HG03571 (cell line): ENCODE data around the gene PTPRK.

Experiments used
- ATAC-seq: cut with Tn5 transposase; IDR thresholded peaks from one replicate; pipeline ENCODE4 v1.9.1; 2021; ENCODE audit not compliant: unreplicated experiment

PTPRK gene

GRCh38 chr6:128208078-128208477, 312.3 kb downstream of the PTPRK start:
- ATAC-seq, result no peak

DNA sequence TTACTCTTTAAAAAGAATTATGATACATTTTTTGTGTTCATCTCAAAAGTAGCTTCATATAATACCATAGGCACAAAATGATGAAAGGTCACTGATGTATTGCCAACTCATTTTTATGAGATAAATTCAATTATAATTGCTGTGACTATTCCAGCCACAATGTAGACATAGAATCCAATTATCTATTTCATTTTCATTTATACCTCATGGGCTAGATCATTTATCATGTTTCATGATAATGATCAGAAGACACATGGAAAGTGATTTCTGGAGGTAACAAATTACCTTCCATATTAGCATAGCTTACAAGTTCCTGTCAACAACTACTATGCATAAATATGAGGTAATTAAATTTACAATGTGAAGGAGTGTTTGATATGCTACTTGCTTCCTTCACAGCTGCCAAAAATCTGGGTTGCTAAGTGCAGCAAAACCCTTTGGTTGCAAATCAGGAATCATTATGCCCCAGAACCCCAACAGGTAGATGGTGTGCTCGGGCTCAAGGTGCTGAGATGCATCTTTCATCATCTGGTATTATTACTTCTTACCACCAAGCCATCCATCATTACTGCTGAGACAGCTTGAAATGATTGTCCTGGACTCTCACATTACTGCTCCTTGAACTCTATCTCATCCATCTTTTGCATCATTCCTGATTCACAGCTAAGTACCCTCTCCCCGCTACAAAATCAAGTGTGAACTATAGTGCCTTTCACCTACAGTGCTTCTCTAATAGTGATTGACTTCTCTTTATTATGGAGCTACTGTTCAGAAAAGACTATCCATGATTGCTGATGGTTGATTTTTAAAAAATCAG, 313.6 kb downstream of the PTPRK start:
- no peak for ATAC-seq

GRCh38 chr6:128204616-128205015, 315.8 kb downstream of the PTPRK start:
- no peak for ATAC-seq

DNA sequence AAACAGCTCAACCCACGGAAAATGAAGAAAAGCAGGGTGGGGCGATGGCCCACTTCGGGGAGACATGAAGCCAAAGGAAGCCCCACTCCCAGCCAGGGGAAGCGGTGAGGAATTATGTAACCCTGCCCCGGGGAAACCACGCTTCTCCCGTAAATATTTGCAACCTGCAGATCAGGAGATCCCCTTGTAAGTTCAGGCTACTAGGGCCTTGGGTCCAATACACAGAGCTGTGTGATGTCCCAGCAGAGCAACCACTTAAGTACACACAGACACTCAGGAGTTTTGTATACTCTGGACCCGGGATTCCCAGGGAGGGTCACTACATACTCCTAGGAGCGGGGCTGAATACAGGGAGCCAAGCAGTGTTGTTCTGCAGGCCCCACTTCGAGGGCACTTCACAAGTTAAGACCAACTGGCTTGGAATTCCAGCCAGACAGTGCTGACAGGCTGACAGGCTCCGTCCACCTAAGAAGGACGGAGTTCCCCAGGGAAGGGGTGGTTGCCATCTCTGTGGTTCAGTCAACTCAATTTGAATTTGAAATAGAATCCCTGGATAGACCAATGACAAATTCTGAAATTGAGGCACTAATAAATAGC, 318.1 kb downstream of the PTPRK start:
- ATAC-seq, result no peak

GRCh38 chr6:128200789-128201188, 319.6 kb downstream of the PTPRK start:
- ATAC-seq, result no peak

GRCh38 chr6:128199461-128199860, 320.9 kb downstream of the PTPRK start:
- no peak for ATAC-seq

- ATAC-seq, result no peak
These were observed 327.4 kb downstream of the PTPRK start for GRCh38 chr6:128192972-128193371.

- no peak for ATAC-seq
These were observed 331.7 kb downstream of the PTPRK start for GRCh38 chr6:128188678-128189077.

DNA sequence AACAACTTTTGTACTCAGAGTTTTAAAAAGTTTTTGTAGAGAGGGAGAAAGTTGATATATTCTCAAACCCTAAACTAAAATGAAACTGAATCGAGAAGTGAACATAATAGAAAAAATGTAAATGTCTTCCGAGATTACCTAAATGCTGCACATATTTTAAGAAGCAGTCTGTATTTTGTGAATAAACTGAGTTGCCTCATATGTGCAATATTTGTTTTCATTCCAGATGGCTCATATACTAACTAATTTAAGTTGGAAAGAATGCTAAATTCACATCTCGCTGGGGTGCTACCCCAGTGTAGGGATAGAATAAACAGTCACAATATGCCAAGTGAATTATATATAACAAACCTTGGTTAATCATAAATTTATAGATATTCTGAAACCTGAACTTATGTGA, 333.7 kb downstream of the PTPRK start:
- ATAC-seq, result no peak

DNA sequence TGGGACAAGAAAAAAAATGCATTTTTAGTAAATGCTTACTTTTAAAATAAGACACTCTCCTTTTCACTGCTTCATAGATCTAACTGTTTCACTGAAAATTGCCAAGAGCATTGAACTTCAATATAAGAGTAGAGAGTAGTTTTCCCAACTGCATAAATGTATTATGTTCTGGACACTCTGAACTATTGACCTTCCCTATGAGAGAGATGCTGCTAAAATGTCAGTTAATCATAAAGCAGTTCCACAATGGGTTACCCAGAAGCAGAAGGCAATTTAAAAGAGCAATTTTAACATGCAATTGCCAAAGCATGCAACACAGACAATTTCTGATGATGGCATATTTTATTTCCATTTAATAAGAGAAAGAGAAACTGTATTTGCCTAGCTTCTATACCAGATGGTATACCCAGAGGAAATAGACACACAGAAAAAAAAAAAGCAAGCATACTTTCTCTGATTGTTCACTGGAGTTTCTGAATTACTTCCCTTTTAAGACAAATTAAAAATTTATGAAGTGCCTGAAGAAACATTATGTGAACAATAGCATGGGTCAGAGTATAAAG, 340.4 kb downstream of the PTPRK start:
- no peak for ATAC-seq

- ATAC-seq, result no peak
These were observed 345.7 kb downstream of the PTPRK start for GRCh38 chr6:128174724-128175123.

DNA sequence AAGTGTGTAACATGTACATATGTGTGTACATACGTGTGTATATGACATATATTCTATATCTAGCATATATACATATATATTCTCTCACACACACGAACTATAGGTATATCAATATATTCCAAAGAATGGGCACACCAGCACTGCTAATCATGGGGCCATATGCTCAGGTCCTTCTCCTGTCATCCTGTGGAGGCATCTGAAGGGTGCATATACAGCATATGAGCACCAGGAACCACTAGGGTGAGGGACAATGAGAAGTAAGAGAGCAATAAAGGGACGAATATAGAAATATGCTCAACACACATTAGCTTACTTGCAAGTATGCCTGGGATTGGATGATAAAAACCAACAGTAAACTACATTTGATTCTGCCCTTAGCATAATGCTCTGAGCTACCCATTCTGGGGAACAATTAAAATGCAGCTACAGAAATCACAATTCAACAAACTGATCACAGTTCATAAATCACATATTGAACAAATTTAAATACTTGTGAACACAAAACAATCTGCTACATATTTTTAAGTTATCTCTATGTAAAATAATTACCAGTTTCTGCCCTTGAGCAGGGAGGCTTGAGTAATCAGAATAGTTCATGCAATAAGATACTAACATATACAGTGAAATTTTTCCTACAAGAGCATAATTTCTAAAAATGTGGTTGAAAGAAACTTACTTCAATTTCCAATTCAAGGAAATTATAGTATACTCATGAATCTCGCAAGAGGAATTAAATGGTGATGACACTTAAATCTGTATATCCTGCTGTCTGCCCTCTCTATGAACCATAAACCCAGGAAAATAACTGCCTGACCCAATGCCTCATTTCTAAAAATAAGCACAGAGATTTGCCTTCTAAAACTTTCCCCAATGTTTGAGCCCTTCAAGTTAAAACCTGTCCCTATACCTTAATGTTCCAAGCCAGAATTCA, 347.4 kb downstream of the PTPRK start:
- no peak for ATAC-seq

GRCh38 chr6:128172081-128172480, 348.3 kb downstream of the PTPRK start:
- no peak for ATAC-seq

- ATAC-seq, result no peak
These were observed 349.2 kb downstream of the PTPRK start for GRCh38 chr6:128171182-128171581.

DNA sequence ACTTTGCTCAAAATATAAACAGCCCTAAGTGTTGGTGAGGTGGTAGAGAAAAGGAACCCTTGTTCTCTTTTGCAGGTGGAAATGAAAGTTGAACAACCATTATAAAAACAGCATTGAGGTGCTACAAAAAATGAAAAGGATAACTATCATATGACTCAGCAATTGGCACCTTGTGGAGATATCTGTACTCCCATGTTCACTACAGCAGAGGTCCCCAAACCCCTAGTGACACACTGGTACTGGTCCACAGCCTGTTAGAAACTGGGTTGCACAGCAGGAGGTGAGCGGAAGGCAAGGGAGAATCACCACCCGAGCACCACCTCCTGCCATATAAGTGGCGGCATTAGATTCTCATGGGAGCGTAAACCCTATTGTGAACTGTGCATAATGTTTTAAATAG, 352.2 kb downstream of the PTPRK start:
- no peak for ATAC-seq

DNA sequence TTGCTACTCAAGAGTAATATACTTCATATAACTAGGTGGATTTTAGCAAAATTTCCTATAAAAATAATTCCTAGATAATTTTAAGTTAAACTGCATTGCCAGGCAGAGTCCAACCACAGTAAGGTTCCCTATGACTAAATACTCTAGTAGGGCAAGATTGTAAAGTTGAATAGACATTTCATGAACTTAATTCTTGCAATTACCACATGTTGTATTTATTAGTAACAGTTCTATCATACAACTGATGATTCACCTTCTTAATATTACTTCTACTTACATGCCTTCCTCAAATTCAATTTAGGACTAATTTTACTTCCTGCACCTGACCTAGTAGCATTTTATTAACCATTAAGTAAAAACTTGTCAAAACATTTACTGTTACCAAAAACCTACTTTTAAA, 352.8 kb downstream of the PTPRK start:
- no peak for ATAC-seq

GRCh38 chr6:128164254-128164653, 356.1 kb downstream of the PTPRK start:
- no peak for ATAC-seq

- ATAC-seq, result no peak
These were observed 358.0 kb downstream of the PTPRK start for GRCh38 chr6:128162423-128162822.

DNA sequence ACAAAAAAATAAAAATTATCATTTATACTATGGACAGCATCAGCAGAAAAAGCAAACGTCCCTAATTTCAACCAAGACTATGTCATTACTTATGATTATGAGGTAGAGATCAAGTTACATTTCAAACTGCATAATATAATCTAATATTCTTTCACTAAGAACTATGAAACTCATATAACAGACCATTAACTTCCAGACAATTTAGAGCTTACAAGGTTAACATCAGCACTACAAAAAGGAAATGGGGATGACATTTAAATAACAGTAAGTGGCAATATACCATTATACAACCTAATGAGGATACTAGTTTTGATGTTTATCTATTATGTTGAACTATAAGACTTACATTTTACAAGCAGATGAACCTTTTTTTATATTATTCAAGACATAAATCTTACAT, 358.6 kb downstream of the PTPRK start:
- ATAC-seq, result no peak

DNA sequence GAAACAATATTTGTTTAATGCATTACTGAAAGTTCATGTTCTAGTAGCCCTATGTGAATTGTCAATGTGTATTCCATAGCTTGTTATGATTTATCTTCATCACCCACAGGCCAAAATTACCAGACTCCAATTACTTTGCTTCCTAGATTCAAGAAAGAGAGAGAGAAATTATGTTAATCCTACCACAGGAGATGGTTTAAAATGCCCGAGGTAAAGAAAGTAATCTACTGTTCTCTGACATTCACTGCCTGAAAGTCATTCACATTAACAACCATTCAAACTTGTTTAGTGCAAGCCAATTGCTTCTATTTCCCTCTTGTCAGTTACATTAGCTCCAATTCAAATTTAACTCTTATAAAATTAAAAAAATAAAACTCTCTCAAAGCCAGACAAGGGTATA, 359.1 kb downstream of the PTPRK start:
- no peak for ATAC-seq

GRCh38 chr6:128158496-128158895, 361.9 kb downstream of the PTPRK start:
- no peak for ATAC-seq
